ENCODE measurements around the gene PRRC2A.

GRCh38 chr6:31634131-31634530, 13.6 kb downstream of the PRRC2A start:
- TF ChIP-seq POLR2A (IDR thresholded peaks at IDR 0.05) (no peak), CTCF (IDR thresholded peaks at IDR 0.05) (no peak)
